ENCODE data around the gene DENND2C.
"Not testable (repeated sequence)": the region's sequence is repeated elsewhere in the genome, so short reads cannot be mapped to it uniquely, and the experiment has no call there.

DENND2C gene

DNA sequence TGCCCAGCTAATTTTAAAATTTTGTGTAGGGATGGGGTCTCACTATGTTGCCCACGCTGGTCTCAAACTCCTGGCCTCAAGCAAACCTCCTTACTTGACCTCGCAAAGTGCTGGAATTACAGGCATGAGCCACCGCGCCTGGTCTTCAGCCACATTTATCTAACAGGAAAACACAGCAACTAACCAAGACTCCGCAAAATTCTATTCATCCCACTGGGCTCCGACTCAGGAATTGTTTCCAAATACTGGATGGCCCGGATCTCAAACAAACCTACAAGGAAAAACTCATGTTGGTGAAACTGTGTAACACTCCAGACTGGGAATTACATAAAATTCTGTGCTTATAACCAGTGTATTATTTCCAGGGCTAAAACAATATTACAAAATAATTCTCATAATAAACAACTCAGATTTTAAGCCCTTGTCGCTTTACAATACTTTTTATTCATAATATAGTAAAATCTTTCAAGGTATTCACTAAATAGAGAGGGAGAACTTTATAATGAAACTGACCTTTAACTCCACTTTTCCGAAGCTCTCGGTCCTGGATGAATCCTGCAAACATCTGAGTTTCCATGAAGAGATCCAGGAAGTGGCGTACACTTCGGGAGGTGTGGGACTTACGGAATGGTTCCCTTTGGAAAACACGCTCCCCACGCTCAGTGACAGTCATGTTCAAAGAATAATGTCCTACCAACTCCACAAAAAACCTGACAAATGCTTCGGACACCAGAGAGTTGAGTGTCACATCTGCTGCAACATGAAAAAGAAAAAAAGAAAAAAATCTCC lies 82.5 kb downstream of the DENND2C start:
- H3K4me3 ChIP-seq (ENCODE audit: low read length), result no peak overlapping the region
- TF ChIP-seq, protein P1, sequence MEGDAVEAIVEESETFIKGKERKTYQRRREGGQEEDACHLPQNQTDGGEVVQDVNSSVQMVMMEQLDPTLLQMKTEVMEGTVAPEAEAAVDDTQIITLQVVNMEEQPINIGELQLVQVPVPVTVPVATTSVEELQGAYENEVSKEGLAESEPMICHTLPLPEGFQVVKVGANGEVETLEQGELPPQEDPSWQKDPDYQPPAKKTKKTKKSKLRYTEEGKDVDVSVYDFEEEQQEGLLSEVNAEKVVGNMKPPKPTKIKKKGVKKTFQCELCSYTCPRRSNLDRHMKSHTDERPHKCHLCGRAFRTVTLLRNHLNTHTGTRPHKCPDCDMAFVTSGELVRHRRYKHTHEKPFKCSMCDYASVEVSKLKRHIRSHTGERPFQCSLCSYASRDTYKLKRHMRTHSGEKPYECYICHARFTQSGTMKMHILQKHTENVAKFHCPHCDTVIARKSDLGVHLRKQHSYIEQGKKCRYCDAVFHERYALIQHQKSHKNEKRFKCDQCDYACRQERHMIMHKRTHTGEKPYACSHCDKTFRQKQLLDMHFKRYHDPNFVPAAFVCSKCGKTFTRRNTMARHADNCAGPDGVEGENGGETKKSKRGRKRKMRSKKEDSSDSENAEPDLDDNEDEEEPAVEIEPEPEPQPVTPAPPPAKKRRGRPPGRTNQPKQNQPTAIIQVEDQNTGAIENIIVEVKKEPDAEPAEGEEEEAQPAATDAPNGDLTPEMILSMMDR (conservative IDR thresholded peaks at IDR 0.05; ENCODE audit: low read length), result no peak
- DNase-seq (ENCODE audit: low read depth), result no peak

DNA sequence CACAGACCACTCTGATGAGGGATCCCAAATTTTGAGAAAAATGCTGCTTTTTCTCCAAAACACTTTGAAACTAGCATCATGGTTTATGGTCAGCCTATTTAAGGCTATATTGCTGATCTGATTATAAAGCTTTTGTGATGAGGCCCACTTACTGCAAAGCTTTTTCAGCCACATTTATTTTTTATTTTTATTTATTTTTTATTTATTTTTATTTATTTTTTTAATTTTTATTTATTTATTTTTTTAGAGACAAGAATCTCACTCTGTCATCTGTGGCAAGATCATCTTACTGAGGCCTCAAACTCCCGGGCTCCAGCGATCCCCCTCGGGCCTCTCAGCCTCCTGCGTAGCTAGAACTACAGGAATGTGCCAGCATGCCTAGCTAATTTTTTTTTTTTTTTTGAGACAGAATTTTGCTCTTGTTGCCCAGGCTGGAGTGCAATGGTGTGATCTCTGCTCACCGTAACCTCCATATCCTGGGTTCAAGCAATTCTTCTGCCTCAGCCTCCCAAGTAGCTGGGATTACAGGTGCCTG lies 83.3 kb downstream of the DENND2C start:
- no peak for DNase-seq (ENCODE audit: low read depth)
- no peak overlapping the region for H3K4me3 ChIP-seq (ENCODE audit: low read length)
- TF ChIP-seq, protein P1 (conservative IDR thresholded peaks at IDR 0.05; ENCODE audit: low read length), result no peak

DNA sequence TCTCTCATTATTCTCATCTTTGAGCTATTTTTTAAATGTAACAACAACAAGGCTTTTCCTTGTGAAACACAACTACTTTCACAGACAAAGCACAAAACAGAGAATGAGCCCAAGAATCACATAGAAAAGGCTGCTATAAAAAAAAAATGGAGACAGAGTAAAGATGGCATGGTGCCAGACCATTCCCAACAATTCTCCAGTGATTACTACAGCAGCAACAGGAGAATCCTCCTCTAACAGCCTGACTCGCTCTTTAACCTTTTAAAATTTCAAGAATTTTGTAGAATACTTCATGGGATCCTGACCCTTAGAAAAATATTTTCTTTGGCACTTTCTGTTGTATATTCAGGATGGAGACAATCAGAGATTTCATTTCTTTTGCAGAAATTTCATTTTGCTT lies 84.6 kb downstream of the DENND2C start:
- DNase-seq (ENCODE audit: low read depth), result peak; percentile 21
- TF ChIP-seq, protein P1 (conservative IDR thresholded peaks at IDR 0.05; ENCODE audit: low read length), result no peak
- H3K4me3 ChIP-seq (ENCODE audit: low read length), result no peak overlapping the region

DNA sequence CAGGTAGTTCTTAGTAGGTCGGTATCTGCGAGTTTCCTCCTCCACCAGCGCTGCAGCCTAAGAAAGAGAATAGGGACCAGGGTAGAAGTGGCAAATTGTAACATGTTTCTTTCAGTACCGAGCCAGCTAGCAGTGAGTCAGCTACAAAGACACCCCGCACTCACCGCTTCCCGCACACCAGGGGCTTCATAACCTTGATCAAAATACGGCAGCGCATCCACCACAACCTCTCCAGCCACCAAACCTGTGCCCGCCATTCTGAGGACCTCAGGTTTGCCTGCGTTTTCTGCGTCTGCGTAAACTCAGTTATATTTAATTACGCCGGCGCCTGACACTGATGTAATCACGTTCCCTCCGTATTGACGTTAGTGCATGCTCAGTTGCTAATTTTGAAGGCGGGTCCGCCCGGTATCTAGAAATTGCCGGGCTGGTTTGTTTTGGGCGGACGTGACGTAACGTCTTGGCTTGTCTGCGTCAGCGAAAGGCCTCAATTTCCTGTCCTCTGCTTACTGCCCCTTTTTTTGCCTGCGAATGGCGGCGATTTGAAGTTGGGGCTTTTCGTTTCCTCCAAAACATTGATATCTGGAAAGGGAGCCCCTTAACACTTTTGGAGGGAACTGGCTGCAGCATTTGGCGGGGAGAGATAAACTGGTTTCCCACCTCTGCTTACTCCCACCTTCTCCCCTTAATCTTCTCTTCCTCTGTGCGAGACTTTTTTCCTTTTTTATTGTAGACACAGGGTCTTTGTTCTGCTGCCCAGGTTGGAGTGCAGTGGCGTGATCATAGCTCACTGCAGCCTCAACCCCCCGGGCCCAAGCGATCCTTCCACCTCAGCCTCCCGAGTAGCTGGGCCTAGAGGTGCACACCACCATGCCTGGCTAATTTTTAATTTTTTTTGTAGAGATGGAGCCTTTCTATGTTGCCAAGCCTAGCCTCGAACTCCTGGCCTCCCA lies 88.2 kb downstream of the DENND2C start, which contains the start of gene BCAS2:
Gene BCAS2 (minus strand): TSS at position 281 of the 953 bp plus-strand sequence. CDS start 24 bp downstream, at position 257.
- DNase-seq (ENCODE audit: low read depth), result peak; percentile 98
- TF ChIP-seq, protein P1 (conservative IDR thresholded peaks at IDR 0.05; ENCODE audit: low read length), result no peak
- H3K4me3 ChIP-seq (ENCODE audit: low read length), result peak within 1 kb of the TSS; percentile 84

DNA sequence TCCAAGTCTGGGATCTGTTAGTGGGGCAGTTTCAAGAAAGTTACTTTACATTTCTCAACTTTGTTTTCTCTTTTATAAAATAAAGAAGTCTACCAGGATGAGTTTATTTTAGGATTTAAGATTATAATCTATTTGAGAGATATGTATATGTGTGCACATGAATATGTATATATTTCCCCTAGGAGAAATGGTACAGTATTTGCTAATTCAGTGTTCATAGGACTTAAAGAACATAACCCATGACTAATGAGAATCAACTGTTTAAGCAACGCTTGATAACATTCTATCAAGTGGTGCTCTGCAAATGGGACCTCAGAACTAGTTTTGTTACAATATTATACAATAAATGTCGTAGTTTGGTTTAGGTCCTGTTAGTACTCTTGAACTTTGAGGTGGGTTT lies 95.5 kb downstream of the DENND2C start:
- no peak for DNase-seq (ENCODE audit: low read depth)
- no peak overlapping the region for H3K4me3 ChIP-seq (ENCODE audit: low read length)
- TF ChIP-seq, protein P1 (conservative IDR thresholded peaks at IDR 0.05; ENCODE audit: low read length), result no peak

DNA sequence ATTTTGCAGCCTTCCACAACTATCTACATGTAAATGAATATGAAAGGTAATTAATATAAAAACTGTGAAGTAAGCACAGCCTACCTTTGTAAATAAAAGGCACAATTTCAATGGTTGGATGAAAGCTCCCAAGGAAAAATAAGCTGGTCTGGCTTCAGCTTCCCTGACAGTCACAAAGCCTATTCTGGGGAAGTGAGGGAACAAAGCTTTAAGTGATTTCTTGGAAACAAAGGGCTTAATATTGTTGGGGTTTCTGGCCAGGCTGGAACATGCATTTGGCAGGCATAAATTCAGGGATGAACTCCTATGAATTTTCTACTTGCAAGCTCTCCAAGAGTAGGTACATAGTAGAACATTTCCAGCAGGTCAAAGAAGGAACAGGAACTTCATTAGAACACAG lies 105.7 kb downstream of the DENND2C start:
- no peak overlapping the region for H3K4me3 ChIP-seq (ENCODE audit: low read length)
- no peak for DNase-seq (ENCODE audit: low read depth)
- TF ChIP-seq, protein P1 (conservative IDR thresholded peaks at IDR 0.05; ENCODE audit: low read length), result no peak

DNA sequence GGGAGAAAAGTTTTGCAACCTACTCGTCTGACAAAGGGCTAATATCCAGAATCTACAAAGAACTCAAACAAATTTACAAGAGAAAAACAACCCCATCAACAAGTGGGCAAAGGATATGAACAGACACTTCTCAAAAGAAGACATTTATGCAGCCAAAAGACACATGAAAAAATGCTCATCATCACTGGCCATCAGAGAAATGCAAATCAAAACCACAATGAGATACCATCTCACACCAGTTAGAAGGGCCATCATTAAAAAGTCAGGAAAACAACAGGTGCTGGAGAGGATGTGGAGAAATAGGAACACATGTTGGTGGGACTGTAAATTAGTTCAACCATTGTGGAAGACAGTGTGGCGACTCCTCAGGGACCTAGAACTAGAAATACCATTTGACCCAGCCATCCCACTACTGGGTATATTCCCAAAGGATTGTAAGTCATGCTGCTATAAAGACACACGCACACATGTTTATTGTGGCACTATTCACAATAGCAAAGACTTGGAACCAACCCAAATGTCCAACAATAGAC lies 106.8 kb downstream of the DENND2C start:
- not testable (repeated sequence) for DNase-seq (ENCODE audit: low read depth); H3K4me3 ChIP-seq (ENCODE audit: low read length)

Data from AG10803 (cell line).